Breast epithelium (tissue), 3 donors: ENCODE data around the gene IRS1.

Experiments
- POLR2A ChIP-seq: fragments of 450-650 bp; IDR thresholded peaks from one replicate; pipeline ENCODE4 v1.6.1; 2016; ENCODE audit warnings: antibody characterized with exemption, mild to moderate bottlenecking, moderate library complexity
- TF ChIP-seq, protein P1 (sequence below), 3 donors: fragments of 450-650 bp; IDR thresholded peaks; one replicate each; pipeline ENCODE4 v1.5.1; 2016 to 2017; ENCODE audit warnings: antibody characterized with exemption in 3 of 3, mild to moderate bottlenecking in 3 of 3, moderate library complexity in 3 of 3

DNA sequence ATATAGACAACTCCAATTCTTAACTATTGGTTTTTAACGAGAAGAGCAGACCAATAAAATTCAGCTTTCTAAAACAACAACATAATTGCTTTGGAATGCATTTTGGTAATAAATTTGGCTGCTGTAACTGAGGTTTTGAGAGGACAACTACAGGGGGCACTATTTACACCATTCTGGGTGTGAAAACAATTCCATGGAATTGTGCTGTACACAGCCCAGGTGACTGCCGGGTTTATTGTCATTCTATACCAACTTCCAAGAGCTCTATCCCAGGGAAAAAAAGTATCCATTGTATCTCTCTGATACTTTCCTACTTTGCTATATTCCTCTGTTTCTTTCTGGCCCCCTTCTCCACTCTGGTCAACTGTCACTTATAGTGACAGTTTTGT lies 38.4 kb downstream of the IRS1 start:
- TF ChIP-seq, protein P1, sequence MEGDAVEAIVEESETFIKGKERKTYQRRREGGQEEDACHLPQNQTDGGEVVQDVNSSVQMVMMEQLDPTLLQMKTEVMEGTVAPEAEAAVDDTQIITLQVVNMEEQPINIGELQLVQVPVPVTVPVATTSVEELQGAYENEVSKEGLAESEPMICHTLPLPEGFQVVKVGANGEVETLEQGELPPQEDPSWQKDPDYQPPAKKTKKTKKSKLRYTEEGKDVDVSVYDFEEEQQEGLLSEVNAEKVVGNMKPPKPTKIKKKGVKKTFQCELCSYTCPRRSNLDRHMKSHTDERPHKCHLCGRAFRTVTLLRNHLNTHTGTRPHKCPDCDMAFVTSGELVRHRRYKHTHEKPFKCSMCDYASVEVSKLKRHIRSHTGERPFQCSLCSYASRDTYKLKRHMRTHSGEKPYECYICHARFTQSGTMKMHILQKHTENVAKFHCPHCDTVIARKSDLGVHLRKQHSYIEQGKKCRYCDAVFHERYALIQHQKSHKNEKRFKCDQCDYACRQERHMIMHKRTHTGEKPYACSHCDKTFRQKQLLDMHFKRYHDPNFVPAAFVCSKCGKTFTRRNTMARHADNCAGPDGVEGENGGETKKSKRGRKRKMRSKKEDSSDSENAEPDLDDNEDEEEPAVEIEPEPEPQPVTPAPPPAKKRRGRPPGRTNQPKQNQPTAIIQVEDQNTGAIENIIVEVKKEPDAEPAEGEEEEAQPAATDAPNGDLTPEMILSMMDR (IDR thresholded peaks at IDR 0.05) = no peak
- TF ChIP-seq POLR2A = no peak
